ENCODE results near the gene NUAK1.
"Not testable (repeated sequence)": the region's sequence is repeated elsewhere in the genome, so short reads cannot be mapped to it uniquely, and the experiment has no call there.

NUAK1 gene

DNA sequence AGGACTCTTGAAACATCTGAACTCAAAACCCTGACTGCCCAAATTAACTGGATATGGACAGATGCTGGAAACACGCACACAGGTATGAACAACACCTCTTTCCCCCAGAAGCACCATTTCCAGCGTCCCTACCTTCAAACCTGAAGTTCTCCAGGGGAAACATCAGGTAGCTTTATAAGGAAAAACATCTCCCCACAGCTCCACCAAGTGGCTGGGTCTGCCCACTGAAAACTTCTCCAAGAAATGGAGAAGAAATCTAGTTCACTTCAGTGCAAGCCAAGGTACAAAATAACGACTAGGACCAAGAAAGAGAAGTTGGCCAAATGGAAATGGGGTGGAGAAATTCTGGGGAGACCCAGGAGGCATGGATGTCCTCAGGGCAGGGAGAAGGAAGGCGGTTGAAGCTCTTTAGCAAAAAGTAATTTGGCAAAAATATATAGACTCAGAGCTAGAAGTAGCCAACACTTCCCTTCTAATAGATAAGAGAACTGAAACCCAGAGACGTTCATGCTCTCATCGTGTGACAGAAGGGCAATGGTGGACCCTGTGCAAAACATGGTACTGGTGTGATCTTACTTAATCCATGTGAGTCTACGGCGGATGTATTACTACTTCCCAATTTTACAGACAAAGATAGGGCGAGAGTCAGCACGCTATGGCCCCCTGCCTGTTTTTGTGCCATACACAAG is 10.5 kb upstream of the NUAK1 start:
- no peaks in the 10 kb centered on the region for H3K36me3 ChIP-seq (ENCODE audit: control insufficient read depth in 2 of 2, insufficient read depth in 2 of 2, low read length in 2 of 2)
- no peaks in the 10 kb centered on the region for H3K27me3 ChIP-seq (ENCODE audit: control insufficient read depth in 2 of 2, insufficient read depth in 2 of 2, low read length in 2 of 2)
- no peaks in the 10 kb centered on the region for H3K9me3 ChIP-seq (ENCODE audit: control insufficient read depth in 2 of 2, low read length in 2 of 2)
- no peak overlapping the region for H3K9ac ChIP-seq (ENCODE audit: low read depth in 1 of 2, low read length in 2 of 2)
- peaks cover 0 to 9% of the 10 kb centered on the region in 2 donors for H3K4me1 ChIP-seq (ENCODE audit: control insufficient read depth in 2 of 2, insufficient read depth in 2 of 2, low read length in 2 of 2)
- H3K4me3 ChIP-seq (ENCODE audit: low read length in 2 of 2) = no peak overlapping the region
- H3K27ac ChIP-seq (ENCODE audit: low read depth in 2 of 2, low read length in 2 of 2) = no peak overlapping the region

DNA sequence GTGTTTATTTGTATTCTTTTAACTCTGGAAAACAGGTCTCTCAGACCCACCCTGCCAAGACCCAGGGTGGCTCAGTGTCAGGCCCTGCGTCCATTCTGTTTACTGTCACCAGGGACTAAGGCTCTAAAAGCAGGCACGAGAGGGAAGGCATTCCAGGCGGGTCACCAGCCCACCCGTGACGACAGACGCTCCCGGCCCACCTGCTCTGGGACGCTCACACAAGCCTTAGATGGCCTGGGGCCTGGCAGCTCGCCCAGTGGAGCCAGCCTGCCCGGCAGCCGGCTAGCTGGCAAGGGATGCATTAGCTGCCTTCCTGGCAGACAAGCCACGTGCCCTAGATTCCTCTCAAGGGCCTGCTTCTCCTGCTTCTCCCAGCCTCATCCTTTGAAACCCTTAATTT is 9.2 kb upstream of the NUAK1 start:
- Histone ChIP-seq H3K36me3 (ENCODE audit: control insufficient read depth in 2 of 2, insufficient read depth in 2 of 2, low read length in 2 of 2) (no peaks in the 10 kb centered on the region), H3K9ac (ENCODE audit: low read depth in 1 of 2, low read length in 2 of 2) (no peak overlapping the region), H3K27ac (ENCODE audit: low read depth in 2 of 2, low read length in 2 of 2) (no peak overlapping the region), H3K4me1 (ENCODE audit: control insufficient read depth in 2 of 2, insufficient read depth in 2 of 2, low read length in 2 of 2) (peaks cover 0 to 9% of the 10 kb centered on the region in 2 donors), H3K4me3 (ENCODE audit: low read length in 2 of 2) (no peak overlapping the region), H3K9me3 (ENCODE audit: control insufficient read depth in 2 of 2, low read length in 2 of 2) (no peaks in the 10 kb centered on the region), H3K27me3 (ENCODE audit: control insufficient read depth in 2 of 2, insufficient read depth in 2 of 2, low read length in 2 of 2) (no peaks in the 10 kb centered on the region)

DNA sequence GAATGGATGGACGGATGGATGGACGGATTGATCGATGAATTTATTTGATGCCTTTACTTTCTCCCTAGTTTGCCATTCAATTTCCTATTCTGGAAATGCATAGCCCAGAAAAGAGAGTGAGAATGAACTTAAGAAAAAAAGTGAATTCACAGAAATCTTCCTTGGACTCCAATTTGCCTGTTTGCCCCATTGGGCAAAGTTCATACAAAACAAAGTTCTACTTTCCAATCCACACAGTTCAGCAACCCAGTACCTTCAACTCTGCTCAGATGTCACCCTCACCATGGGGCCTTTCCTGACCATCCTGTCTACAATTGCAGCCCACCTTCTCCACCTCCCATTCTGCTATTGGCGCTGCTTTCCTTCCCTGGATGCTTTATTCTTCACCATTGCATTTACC is 8.2 kb upstream of the NUAK1 start:
- H3K4me3 ChIP-seq (ENCODE audit: low read length in 2 of 2) = no peak overlapping the region
- H3K4me1 ChIP-seq (ENCODE audit: control insufficient read depth in 2 of 2, insufficient read depth in 2 of 2, low read length in 2 of 2) = peaks cover 0 to 9% of the 10 kb centered on the region in 2 donors
- H3K36me3 ChIP-seq (ENCODE audit: control insufficient read depth in 2 of 2, insufficient read depth in 2 of 2, low read length in 2 of 2) = no peaks in the 10 kb centered on the region
- no peaks in the 10 kb centered on the region for H3K27me3 ChIP-seq (ENCODE audit: control insufficient read depth in 2 of 2, insufficient read depth in 2 of 2, low read length in 2 of 2)
- H3K9me3 ChIP-seq (ENCODE audit: control insufficient read depth in 2 of 2, low read length in 2 of 2) = no peaks in the 10 kb centered on the region
- H3K27ac ChIP-seq (ENCODE audit: low read depth in 2 of 2, low read length in 2 of 2) = no peak overlapping the region
- H3K9ac ChIP-seq (ENCODE audit: low read depth in 1 of 2, low read length in 2 of 2) = no peak overlapping the region

DNA sequence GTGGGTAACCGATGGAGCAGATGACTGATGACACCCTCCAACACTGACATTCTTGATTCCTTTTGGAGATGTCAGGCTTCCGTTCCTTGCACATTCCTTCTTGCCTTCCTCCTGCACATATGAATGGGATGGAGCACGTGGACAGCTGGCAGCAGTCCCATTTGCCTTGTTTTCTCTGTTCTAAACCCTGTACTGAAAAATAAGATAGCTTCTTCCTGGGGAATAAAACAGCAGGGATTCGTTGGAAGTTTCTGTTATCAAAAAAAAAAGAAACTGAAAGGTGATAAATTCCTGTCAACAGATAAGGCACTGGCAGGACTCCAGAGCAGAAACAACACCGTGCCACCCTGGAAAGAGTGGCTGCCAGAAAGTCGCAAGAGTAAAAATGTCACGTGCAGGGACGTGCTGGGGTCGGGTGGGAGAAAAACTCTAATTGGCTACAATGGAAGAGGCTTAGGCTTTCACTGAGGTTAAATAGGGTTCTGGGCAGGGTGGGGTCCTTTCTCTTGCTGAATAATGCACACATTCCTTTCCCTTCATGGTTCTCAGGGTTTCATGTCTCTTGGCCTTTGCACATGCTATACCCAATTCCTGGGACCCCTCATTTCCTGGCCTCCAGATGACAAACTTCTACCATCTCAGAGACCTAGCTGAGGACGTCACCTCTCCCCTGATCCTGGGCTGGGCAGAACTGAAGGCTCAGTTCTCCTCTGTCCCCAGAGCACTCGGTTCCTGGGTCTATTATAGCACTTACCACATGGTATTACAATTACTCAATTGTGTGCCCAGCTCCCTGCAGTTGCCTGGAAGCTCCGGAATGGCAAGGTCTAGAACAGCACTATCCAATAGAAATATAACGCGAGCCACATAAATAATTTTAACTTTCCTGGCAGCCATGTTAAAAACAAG is 7.0 kb upstream of the NUAK1 start:
- H3K27ac ChIP-seq (ENCODE audit: low read depth in 2 of 2, low read length in 2 of 2) = no peak overlapping the region

DNA sequence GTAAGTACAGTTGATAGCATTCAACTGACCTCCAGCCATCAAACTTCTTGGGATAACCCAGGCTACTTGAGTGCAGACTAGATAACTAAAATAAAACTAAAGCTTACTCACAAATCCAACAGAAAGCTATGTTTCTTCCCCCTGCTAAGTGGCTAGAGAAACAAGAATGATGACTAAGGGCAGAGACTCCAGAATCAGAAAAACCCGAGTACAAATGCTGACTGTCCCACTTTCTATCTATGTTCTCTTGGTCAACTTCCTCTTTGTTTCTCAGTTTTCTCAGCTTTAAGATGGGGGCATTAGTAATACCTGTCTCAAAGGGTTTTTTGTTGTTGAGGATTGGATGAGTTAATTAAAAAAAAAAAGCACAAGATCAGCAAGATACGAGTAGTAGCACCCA is 6.1 kb upstream of the NUAK1 start:
- no peak overlapping the region for H3K4me3 ChIP-seq (ENCODE audit: low read length in 2 of 2)
- H3K9ac ChIP-seq (ENCODE audit: low read depth in 1 of 2, low read length in 2 of 2) = no peak overlapping the region
- H3K27me3 ChIP-seq (ENCODE audit: control insufficient read depth in 2 of 2, insufficient read depth in 2 of 2, low read length in 2 of 2) = no peaks in the 10 kb centered on the region
- H3K4me1 ChIP-seq (ENCODE audit: control insufficient read depth in 2 of 2, insufficient read depth in 2 of 2, low read length in 2 of 2) = peaks cover 2 to 12% of the 10 kb centered on the region in 2 donors
- no peak overlapping the region for H3K27ac ChIP-seq (ENCODE audit: low read depth in 2 of 2, low read length in 2 of 2)
- H3K36me3 ChIP-seq (ENCODE audit: control insufficient read depth in 2 of 2, insufficient read depth in 2 of 2, low read length in 2 of 2) = no peaks in the 10 kb centered on the region
- no peaks in the 10 kb centered on the region for H3K9me3 ChIP-seq (ENCODE audit: control insufficient read depth in 2 of 2, low read length in 2 of 2)

More for the DNA sequence above, 7.0 kb upstream of the NUAK1 start:
- Histone ChIP-seq H3K36me3 (ENCODE audit: control insufficient read depth in 2 of 2, insufficient read depth in 2 of 2, low read length in 2 of 2) (no peaks in the 10 kb centered on the region), H3K9ac (ENCODE audit: low read depth in 1 of 2, low read length in 2 of 2) (no peak overlapping the region), H3K27me3 (ENCODE audit: control insufficient read depth in 2 of 2, insufficient read depth in 2 of 2, low read length in 2 of 2) (no peaks in the 10 kb centered on the region), H3K9me3 (ENCODE audit: control insufficient read depth in 2 of 2, low read length in 2 of 2) (no peaks in the 10 kb centered on the region), H3K4me3 (ENCODE audit: low read length in 2 of 2) (peak overlapping the region in 1 of 2 donors; percentile 40), H3K4me1 (ENCODE audit: control insufficient read depth in 2 of 2, insufficient read depth in 2 of 2, low read length in 2 of 2) (peaks cover 0 to 9% of the 10 kb centered on the region in 2 donors)

DNA sequence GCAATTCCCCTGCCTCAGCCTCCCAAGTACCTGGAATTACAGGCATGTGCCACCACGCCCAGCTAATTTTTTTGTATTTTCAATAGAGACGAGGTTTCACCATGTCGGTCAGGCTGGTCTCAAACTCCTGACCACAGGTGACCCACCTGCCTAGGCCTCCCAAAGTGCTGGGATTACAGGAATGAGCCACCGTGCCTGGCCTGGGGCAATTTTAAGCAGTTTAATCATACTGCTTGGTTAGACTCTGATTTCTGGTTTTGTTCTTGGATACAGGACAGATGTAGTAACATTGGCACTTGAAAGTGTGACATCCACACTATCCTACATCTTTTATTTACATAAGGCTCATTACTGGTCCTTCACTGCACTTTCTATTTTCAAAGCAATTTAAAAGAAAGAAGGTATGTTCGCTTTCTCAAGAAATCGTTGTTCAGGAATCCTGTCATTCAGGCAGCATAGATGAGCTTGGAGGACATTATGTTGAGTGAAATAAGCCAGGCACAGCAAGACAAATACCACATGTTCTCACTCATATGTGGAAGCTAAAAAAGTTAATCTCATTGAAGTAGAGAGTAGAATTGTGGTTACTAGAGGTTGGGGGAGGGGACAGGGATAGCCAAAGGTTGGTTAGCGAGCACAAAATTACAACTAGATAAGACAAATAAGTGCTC is 4.0 kb upstream of the NUAK1 start:
- peaks cover 4 to 16% of the 10 kb centered on the region in 2 donors for H3K4me1 ChIP-seq (ENCODE audit: control insufficient read depth in 2 of 2, insufficient read depth in 2 of 2, low read length in 2 of 2)
- H3K27me3 ChIP-seq (ENCODE audit: control insufficient read depth in 2 of 2, insufficient read depth in 2 of 2, low read length in 2 of 2) = peaks cover 0 to 2% of the 10 kb centered on the region in 2 donors
- H3K9me3 ChIP-seq (ENCODE audit: control insufficient read depth in 2 of 2, low read length in 2 of 2) = no peaks in the 10 kb centered on the region
- H3K9ac ChIP-seq (ENCODE audit: low read depth in 1 of 2, low read length in 2 of 2) = no peak overlapping the region
- H3K4me3 ChIP-seq (ENCODE audit: low read length in 2 of 2) = no peak overlapping the region
- H3K36me3 ChIP-seq (ENCODE audit: control insufficient read depth in 2 of 2, insufficient read depth in 2 of 2, low read length in 2 of 2) = no peaks in the 10 kb centered on the region
- no peak overlapping the region for H3K27ac ChIP-seq (ENCODE audit: low read depth in 2 of 2, low read length in 2 of 2)

DNA sequence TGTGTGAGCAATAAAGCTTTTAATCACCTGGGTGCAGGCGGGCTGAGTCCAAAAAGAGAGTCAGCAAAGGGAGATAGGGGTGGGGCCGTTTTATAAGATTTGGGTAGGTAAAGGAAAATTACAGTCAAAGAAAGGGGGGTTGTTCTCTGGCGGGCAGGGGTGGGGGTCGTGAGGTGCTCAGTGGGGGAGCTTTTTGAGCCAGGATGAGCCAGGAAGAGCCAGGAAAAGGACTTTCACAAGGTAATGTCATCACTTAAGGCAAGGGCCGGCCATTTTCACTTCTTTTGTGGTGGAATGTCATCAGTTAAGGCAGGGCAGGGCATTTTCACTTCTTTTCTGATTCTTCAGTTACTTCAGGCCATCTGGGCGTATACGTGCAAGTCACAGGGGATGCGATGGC is 3.2 kb upstream of the NUAK1 start:
- H3K9ac ChIP-seq (ENCODE audit: low read depth in 1 of 2, low read length in 2 of 2); H3K4me3 ChIP-seq (ENCODE audit: low read length in 2 of 2); H3K9me3 ChIP-seq (ENCODE audit: control insufficient read depth in 2 of 2, low read length in 2 of 2); H3K27ac ChIP-seq (ENCODE audit: low read depth in 2 of 2, low read length in 2 of 2); H3K36me3 ChIP-seq (ENCODE audit: control insufficient read depth in 2 of 2, insufficient read depth in 2 of 2, low read length in 2 of 2); H3K27me3 ChIP-seq (ENCODE audit: control insufficient read depth in 2 of 2, insufficient read depth in 2 of 2, low read length in 2 of 2): not testable (repeated sequence)
- H3K4me1 ChIP-seq (ENCODE audit: control insufficient read depth in 2 of 2, insufficient read depth in 2 of 2, low read length in 2 of 2) = peaks cover 4 to 16% of the 10 kb centered on the region in 2 donors

DNA sequence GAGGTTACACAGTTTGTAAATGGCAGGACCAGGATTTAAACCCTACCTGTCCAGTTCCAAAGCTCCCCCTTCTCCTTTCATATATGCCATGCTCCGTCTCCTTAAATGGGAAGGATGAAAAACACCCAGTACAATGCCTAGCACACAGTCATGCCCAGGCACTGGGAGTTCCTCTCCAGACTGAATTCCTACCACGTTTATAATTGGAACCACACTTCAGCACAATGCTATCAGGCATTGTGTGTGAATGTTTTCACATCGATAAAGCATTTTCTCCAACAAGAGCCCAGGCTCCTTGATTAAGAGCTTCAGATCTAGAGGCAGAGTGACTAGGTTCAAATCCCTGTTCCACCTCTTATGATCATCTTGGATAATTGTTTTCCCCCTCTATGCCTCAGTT is 2.7 kb upstream of the NUAK1 start:
- no peaks in the 10 kb centered on the region for H3K36me3 ChIP-seq (ENCODE audit: control insufficient read depth in 2 of 2, insufficient read depth in 2 of 2, low read length in 2 of 2)
- peaks cover 7 to 8% of the 10 kb centered on the region in 2 donors for H3K27me3 ChIP-seq (ENCODE audit: control insufficient read depth in 2 of 2, insufficient read depth in 2 of 2, low read length in 2 of 2)
- no peak overlapping the region for H3K4me3 ChIP-seq (ENCODE audit: low read length in 2 of 2)
- H3K9me3 ChIP-seq (ENCODE audit: control insufficient read depth in 2 of 2, low read length in 2 of 2) = no peaks in the 10 kb centered on the region
- H3K9ac ChIP-seq (ENCODE audit: low read depth in 1 of 2, low read length in 2 of 2) = no peak overlapping the region
- H3K27ac ChIP-seq (ENCODE audit: low read depth in 2 of 2, low read length in 2 of 2) = no peak overlapping the region
- H3K4me1 ChIP-seq (ENCODE audit: control insufficient read depth in 2 of 2, insufficient read depth in 2 of 2, low read length in 2 of 2) = peaks cover 4 to 16% of the 10 kb centered on the region in 2 donors

DNA sequence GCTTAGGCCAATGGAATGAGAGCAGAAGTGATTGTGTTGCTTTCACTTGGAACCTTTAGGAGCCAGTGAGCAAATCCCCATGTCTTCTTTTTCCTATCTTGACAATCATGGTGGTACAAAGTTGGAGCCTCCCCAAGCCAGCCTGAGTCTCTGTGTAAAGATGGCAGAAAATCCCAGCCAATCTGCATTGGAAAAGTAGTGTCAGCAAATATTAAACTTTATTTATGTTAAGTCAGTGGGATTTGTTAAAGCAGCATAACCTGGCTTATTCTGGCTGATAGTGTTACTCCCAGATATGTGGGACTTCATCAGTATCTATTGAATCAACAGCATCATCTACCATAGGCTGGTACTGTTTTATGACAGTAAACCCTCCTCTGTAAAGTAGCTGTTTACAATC is 2.2 kb upstream of the NUAK1 start:
- Histone ChIP-seq H3K9me3 (ENCODE audit: control insufficient read depth in 2 of 2, low read length in 2 of 2) (no peaks in the 10 kb centered on the region), H3K27ac (ENCODE audit: low read depth in 2 of 2, low read length in 2 of 2) (no peak overlapping the region), H3K27me3 (ENCODE audit: control insufficient read depth in 2 of 2, insufficient read depth in 2 of 2, low read length in 2 of 2) (peaks cover 7 to 11% of the 10 kb centered on the region in 2 donors), H3K4me3 (ENCODE audit: low read length in 2 of 2) (no peak overlapping the region), H3K36me3 (ENCODE audit: control insufficient read depth in 2 of 2, insufficient read depth in 2 of 2, low read length in 2 of 2) (no peaks in the 10 kb centered on the region), H3K4me1 (ENCODE audit: control insufficient read depth in 2 of 2, insufficient read depth in 2 of 2, low read length in 2 of 2) (peaks cover 4 to 14% of the 10 kb centered on the region in 2 donors), H3K9ac (ENCODE audit: low read depth in 1 of 2, low read length in 2 of 2) (no peak overlapping the region)

Measured in mucosa of rectum (tissue), 2 donors.